Smooth muscle cell (in vitro differentiated cells): ENCODE data around the gene ADAM10. TPM values are rescaled to one million over a fixed set of nuclear protein-coding genes. Genes with fewer than 3 reads are reported as not detected.

Experiments used
- DNase-seq: peaks from one replicate; lab custom pipeline; 2025; ENCODE audit not compliant: unreplicated experiment; lab: John Stamatoyannopoulos, UW
- H2AFZ ChIP-seq: fragments of 200-600 bp; sonication (generic); 2 replicates; pipeline ENCODE4 v1.6.0; 2016; ENCODE audit warnings: antibody characterized with exemption, low read depth, mild to moderate bottlenecking
- H3F3A ChIP-seq: fragments of 200-600 bp; sonication (generic); 2 replicates; pipeline ENCODE4 v1.6.0; 2017; ENCODE audit warnings: antibody characterized with exemption, low read depth
- H3K27ac ChIP-seq: fragments of 200-600 bp; sonication (generic); 2 replicates; pipeline ENCODE4 v1.5.1; 2016; ENCODE audit warnings: low read depth, mild to moderate bottlenecking
- H3K27me3 ChIP-seq: fragments of 200-600 bp; sonication (generic); 2 replicates; pipeline ENCODE4 v1.6.1; 2016; ENCODE audit warnings: low read depth, mild to moderate bottlenecking
- H3K36me3 ChIP-seq: fragments of 200-600 bp; sonication (generic); 2 replicates; pipeline ENCODE4 v1.5.1; 2016; ENCODE audit warnings: low read depth
- H3K4me1 ChIP-seq: fragments of 200-600 bp; sonication (generic); 2 replicates; pipeline ENCODE4 v1.5.1; 2016; ENCODE audit warnings: low read depth
- H3K4me2 ChIP-seq: fragments of 200-600 bp; sonication (generic); 2 replicates; pipeline ENCODE4 v1.6.0; 2016; ENCODE audit warnings: mild to moderate bottlenecking
- H3K4me3 ChIP-seq: fragments of 200-600 bp; sonication (generic); 2 replicates; pipeline ENCODE4 v1.5.1; 2016; ENCODE audit warnings: mild to moderate bottlenecking
- H3K79me2 ChIP-seq: fragments of 200-600 bp; sonication (generic); 2 replicates; pipeline ENCODE4 v1.6.0; 2016; ENCODE audit warnings: low read depth, mild to moderate bottlenecking
- H3K9ac ChIP-seq: fragments of 200-600 bp; sonication (generic); 2 replicates; pipeline ENCODE4 v1.6.0; 2016; ENCODE audit warnings: low read depth
- H3K9me3 ChIP-seq: fragments of 200-600 bp; sonication (generic); replicated peaks from 2 replicates; pipeline ENCODE4 v1.5.1; 2016; ENCODE audit warnings: low read depth
- H4K20me1 ChIP-seq: fragments of 200-600 bp; sonication (generic); 2 replicates; pipeline ENCODE4 v1.6.0; 2016; ENCODE audit warnings: low read depth
- WGBS: methylation state at CpG from one replicate; pipeline ENCODE4 v1.1.7; 2016; ENCODE audit warnings: low lambda C conversion rate; 5-methylcytosine and 5-hydroxymethylcytosine counted together
- polyA plus RNA-seq: library from polyadenylated mRNA; unstranded; fragments of >200 nt; fragmentation: Nextera tagmentation; extraction: Ambion mirVana; gene quantifications from 2 replicates; pipeline ENCODE4 v1.2.1, GENCODE V29; 2016
- total RNA-seq: library from RNA; depleted of rRNA; stranded (reverse); fragments of >200 nt; gene quantifications from 2 replicates; pipeline ENCODE4 v1.2.3, GENCODE V29; 2014
- TF ChIP-seq, protein P1 (sequence below): fragments of 200-600 bp; sonication (generic); IDR thresholded peaks from 2 replicates; pipeline ENCODE4 v1.5.1; 2017; ENCODE audit warnings: borderline replicate concordance, mild to moderate bottlenecking, antibody characterized with exemption; ENCODE audit not compliant: insufficient read depth, poor library complexity, severe bottlenecking

Gene ADAM10
- total and polyA plus RNA-seq, 2 experiments from 2014 or later = 168 to 200 TPM

DNA sequence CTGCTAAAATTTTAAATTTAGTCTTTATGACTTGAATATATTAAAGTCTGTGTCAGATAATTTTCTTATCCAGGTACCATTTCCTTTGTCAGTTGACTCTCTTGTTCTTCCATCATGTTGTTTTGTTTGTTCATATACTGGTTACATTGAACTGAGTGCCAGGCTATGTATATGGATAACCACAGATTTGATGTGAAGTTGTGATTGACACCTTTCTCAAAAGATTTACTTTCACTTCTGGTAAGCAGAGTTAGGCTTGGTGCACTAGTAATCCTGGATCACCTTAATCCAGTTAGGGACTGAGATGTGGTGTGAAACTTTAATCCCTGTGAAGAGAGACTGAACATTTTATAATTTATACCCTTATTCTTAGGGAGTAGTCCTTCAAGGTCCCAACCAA is 99.4 kb downstream of the ADAM10 start:
- Histone ChIP-seq H3K4me1 (no peaks in the 10 kb centered on the region), H3K36me3 (no peaks in the 10 kb centered on the region), H3K27ac (no peak overlapping the region), H3K79me2 (peaks cover 3% of the 10 kb centered on the region), H3K9ac (no peak overlapping the region), H3K4me3 (no peak overlapping the region), H3K27me3 (no peaks in the 10 kb centered on the region), H4K20me1 (no peaks in the 10 kb centered on the region), H3F3A (no peaks in the 10 kb centered on the region), H3K4me2 (no peak overlapping the region), H3K9me3 (no peaks in the 10 kb centered on the region), H2AFZ (no peak overlapping the region)
- no peak for DNase-seq
- TF ChIP-seq, protein P1, sequence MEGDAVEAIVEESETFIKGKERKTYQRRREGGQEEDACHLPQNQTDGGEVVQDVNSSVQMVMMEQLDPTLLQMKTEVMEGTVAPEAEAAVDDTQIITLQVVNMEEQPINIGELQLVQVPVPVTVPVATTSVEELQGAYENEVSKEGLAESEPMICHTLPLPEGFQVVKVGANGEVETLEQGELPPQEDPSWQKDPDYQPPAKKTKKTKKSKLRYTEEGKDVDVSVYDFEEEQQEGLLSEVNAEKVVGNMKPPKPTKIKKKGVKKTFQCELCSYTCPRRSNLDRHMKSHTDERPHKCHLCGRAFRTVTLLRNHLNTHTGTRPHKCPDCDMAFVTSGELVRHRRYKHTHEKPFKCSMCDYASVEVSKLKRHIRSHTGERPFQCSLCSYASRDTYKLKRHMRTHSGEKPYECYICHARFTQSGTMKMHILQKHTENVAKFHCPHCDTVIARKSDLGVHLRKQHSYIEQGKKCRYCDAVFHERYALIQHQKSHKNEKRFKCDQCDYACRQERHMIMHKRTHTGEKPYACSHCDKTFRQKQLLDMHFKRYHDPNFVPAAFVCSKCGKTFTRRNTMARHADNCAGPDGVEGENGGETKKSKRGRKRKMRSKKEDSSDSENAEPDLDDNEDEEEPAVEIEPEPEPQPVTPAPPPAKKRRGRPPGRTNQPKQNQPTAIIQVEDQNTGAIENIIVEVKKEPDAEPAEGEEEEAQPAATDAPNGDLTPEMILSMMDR = no peak

DNA sequence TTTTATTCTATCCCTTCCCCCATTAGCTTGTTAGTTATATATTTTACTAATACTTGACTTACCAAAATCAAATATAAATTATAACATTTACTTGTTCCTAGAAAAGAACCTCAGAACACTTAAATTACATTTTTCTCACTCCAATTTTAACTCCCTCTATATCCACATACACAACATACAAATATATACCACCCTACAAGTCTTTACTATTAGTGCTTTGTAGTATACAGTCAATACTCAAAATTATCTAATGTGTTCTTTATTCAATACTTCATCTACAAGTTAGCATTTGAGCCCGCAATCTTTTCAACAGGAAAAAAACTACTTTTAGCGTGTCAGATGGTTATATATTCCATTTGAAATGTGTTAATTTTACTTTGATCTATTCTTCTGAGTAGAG is 100.3 kb downstream of the ADAM10 start:
- Histone ChIP-seq H3K36me3 (no peaks in the 10 kb centered on the region), H3K27ac (no peak overlapping the region), H3K79me2 (peaks cover 3% of the 10 kb centered on the region), H3K9me3 (no peaks in the 10 kb centered on the region), H4K20me1 (peaks cover 3% of the 10 kb centered on the region), H3K4me2 (no peak overlapping the region), H3F3A (no peaks in the 10 kb centered on the region), H3K27me3 (no peaks in the 10 kb centered on the region), H3K4me1 (no peaks in the 10 kb centered on the region), H3K4me3 (no peak overlapping the region), H2AFZ (no peak overlapping the region), H3K9ac (no peak overlapping the region)
- TF ChIP-seq, protein P1 = no peak
- DNase-seq = no peak
- WGBS = 99% methylated on average over 2 of the region's 2 CpGs

DNA sequence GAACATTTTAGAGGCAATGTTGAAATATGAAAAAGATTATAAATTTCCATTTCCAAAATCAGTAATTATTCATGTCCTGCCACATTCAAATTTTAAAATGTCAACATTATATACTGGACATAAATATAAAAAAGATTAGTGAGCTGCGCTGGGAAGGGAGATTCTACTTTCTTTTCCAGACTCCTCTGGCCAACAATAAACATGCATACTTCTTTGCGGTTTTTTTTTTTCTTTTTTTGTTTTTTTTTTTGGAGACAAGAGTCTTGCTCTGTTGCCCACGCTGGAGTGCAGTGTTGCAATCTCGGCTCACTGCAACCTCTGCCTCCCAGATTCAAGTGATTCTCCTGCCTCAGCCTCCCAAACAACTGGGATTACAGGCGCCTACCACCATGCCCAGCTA is 105.5 kb downstream of the ADAM10 start:
- no peak overlapping the region for H3K4me3 ChIP-seq
- peaks cover 3% of the 10 kb centered on the region for H3K79me2 ChIP-seq
- WGBS = 78% methylated on average over 5 of the region's 5 CpGs
- H4K20me1 ChIP-seq = peaks cover 3% of the 10 kb centered on the region
- H3K27me3 ChIP-seq = no peaks in the 10 kb centered on the region
- no peak overlapping the region for H2AFZ ChIP-seq
- H3K4me1 ChIP-seq = no peaks in the 10 kb centered on the region
- H3K4me2 ChIP-seq = no peak overlapping the region
- peaks cover 17% of the 10 kb centered on the region for H3K36me3 ChIP-seq
- TF ChIP-seq, protein P1 = no peak
- H3F3A ChIP-seq = no peaks in the 10 kb centered on the region
- no peak for DNase-seq
- peak overlapping the region; percentile 59 for H3K27ac ChIP-seq
- no peak overlapping the region for H3K9ac ChIP-seq
- H3K9me3 ChIP-seq = no peaks in the 10 kb centered on the region

DNA sequence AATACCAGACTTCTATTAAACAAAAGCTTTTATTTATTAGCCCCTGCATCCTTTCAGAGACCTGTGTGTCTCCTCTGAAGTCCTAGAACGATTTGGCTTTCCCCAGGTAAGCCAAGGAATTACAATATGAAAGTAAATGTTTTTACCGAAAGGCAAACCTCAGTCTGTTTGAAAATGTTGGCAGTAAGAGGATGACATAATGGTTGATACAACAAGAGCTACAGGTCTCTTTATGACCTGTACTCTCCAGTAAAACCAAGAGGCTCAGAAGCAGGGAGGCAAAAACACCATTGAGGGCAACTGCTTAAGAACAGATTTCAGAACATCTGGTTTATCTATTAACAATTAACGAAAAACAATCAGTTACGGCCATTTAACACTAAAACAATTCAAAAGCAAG is 107.8 kb downstream of the ADAM10 start:
- DNase-seq = no peak
- peaks cover 3% of the 10 kb centered on the region for H4K20me1 ChIP-seq

More for the DNA sequence above, 107.8 kb downstream of the ADAM10 start:
- H3K27ac ChIP-seq = peak overlapping the region; percentile 3
- no peaks in the 10 kb centered on the region for H3K27me3 ChIP-seq
- 82% methylated on average over 4 of the region's 4 CpGs for WGBS
- no peaks in the 10 kb centered on the region for H3K9me3 ChIP-seq
- no peak overlapping the region for H3K4me3 ChIP-seq
- H3F3A ChIP-seq = no peaks in the 10 kb centered on the region
- H3K4me2 ChIP-seq = no peak overlapping the region
- no peak overlapping the region for H3K9ac ChIP-seq
- H3K36me3 ChIP-seq = peaks cover 22% of the 10 kb centered on the region
- peaks cover 3% of the 10 kb centered on the region for H3K79me2 ChIP-seq
- no peaks in the 10 kb centered on the region for H3K4me1 ChIP-seq
- no peak overlapping the region for H2AFZ ChIP-seq
- TF ChIP-seq, protein P1 = no peak
